HG03457 (cell line): ENCODE results near the gene RADIL.

ENCODE experiments used
- ATAC-seq: cut with Tn5 transposase; IDR thresholded peaks from one replicate; pipeline ENCODE4 v1.9.1; 2021; ENCODE audit warnings: moderate number of reproducible peaks; ENCODE audit not compliant: unreplicated experiment

Gene RADIL

DNA sequence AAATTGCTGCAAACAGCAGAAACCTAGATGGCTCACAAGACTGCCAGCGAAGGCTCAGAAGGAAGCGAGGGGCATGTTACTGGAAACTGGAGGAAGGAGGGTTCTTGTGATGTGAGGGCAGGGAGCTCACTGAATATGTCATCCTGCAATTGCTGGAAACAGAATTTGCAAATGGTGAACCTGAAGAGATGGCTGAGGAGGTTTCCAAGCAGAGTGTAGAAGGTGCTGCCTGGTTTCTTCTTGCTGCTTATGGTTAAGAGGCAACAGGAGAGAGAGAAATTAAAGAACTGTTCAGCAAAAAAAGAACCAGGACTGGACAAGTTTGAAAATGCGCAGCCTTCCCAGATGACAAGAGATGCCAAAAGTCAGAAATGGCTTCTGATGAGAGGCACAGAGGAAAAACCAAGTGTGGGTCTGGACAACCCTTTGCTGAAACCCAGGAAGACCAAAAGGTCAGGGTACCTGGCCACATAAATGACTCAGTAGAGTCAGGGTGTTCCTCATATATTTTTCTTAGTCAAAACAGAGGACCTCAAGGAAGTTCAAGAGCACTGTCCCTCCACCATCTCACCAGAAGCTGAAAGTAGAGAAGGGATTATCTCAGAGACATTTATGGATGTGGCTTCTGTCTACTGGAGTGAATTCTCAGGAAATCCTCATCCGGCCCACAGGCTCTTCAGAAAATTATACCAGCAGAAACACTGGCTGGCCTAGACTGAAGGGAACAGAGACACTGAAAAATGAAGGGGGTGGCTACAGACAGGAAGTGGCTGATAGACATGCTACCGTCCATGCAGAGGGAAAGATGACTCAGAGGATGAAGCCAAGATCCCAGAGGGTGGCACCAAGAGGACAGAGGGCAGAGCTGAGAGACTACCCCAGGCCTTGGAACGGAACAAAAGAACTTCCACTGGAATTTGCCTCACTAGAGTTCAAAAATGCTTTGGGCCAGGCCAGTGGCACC, 31.8 kb downstream of the RADIL start:
- no peak for ATAC-seq

DNA sequence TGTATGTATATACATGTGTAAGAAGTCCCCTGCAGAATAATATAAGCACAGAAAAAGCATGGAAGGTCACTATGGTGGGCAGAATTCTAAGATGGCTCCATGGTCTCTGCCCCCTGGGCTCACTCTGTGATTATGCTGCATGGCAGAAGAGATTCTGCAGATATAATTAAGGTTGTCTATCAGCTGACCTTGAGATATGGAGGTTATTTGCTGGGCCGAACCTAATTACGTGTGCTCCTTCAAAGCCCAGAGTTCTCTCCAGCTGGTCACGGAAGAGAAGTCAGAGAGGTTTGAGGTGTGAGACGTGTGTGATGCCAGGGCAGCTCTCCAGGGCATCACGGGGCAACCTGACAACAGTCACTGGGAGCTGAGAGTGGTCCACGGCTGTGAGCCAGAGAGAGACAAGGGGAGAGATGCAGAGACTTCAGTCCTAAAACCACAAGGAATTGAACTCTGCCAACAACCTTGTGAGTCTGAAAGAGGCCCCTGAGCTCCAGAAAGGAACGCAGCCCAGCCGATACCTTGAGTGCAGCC, 33.2 kb downstream of the RADIL start:
- ATAC-seq: no peak

DNA sequence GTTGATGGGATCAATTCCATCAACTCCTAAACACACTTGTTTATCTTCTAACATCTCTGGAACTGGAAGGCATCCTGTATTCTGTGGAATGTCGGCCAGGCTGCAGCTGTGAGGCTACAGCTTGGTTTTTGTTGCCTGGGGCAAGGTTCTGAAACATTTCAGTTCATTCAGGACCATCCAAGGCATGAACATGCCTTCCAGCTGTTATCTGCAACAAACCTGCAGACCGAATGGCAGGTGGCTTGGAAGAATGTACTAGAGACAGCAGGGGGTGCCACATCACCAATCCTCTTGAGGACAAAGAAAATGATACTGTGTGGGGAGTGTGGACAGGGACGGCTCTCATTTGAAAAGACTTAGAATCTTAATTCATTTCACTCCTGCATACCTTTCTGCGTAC, 34.1 kb downstream of the RADIL start:
- ATAC-seq: no peak

- no peak for ATAC-seq
These were observed 37.8 kb downstream of the RADIL start for GRCh38 chr7:4845740-4846142.

GRCh38 chr7:4842319-4843064, 41.0 kb downstream of the RADIL start:
- no peak for ATAC-seq

DNA sequence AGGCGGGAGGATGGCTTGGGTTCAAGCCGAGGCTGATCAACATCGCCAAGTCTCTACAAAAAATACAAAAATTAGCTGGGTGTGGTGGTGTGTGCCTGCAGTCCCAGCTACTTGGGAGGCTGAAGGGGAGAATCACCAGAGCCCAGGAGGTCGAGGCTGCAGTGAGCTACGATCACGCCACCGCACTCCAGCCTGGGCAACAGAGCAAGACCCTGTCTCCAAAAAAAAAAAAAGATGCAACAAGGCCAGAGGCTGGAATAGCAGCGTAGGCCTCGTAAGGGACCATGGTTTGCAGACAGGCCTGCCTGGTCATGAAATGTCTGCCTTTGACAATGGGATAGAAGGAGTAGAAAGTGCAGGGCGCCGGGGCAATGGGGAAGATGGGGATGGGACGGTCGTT, 41.7 kb downstream of the RADIL start:
- no peak for ATAC-seq

DNA sequence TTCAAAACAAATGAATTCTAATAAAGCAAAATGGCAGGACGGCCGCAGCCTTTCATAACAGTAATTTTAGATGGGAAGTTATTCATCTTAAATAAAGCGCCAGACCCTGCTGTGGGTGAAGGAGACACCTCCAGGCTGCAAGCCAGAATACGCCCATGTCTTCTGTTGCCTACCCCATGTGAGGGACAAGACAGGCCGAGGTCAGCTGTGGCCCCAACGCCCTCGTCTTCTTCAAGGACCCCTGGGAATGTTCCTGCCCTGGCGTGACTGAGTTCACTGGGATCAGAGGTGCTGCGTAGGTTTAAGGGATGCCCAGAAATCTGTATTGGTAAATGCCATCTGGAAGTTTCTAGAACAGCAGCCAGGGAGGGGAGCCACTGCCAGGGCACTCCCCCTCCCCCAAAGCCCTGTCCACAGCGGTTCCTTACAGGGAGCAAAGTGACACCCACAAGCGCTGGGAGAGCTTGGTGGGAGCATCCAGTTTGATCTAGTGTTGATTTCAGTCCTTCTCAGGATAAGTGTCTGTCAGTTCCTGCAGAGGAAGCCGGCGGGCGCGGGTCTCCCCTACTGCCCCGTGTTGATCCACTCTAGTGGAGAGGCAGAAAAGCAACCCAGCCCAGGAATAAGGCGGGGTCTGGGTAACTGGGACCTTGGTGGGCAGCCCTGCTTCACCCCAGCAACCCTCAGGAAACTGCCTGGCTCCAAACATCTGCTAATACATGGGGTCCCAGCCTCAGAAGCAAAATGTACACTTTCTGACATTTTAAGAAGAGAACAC, 42.3 kb downstream of the RADIL start:
- no peak for ATAC-seq

- ATAC-seq: no peak
These were observed 43.4 kb downstream of the RADIL start for GRCh38 chr7:4840079-4840501.

DNA sequence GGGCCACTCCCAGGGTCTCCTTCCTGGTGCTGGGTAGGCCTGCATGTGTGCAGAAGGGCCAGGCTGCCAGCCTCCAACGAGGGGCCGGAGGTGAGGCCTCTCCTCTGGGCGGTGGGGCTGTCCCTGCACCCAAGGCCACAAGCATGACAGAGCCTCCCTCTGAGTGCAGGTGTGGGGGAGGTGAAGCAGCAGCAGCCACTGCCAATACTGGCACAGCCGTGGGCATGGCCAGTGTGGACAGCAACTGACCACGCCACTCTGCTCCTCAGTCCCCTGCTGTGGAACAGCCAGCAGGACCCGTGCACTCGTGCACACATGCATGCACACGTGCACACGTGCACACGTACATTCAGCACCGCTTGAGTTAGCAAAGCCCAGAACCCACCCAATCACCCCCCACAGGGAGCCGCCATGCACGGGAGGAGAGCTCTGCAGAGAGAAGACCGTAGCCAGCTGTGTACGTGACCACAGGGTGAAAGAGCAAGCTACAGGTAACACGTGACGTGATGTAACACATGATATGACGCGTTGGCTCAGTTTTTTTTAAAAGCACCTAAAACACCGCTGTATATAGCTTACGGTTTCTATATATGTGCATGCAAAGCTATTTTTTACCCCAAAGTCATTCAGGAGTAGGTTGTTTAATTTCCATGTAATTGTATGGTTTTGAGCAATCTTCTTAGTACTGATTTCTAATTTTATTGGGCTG, 44.7 kb downstream of the RADIL start:
- ATAC-seq: no peak

DNA sequence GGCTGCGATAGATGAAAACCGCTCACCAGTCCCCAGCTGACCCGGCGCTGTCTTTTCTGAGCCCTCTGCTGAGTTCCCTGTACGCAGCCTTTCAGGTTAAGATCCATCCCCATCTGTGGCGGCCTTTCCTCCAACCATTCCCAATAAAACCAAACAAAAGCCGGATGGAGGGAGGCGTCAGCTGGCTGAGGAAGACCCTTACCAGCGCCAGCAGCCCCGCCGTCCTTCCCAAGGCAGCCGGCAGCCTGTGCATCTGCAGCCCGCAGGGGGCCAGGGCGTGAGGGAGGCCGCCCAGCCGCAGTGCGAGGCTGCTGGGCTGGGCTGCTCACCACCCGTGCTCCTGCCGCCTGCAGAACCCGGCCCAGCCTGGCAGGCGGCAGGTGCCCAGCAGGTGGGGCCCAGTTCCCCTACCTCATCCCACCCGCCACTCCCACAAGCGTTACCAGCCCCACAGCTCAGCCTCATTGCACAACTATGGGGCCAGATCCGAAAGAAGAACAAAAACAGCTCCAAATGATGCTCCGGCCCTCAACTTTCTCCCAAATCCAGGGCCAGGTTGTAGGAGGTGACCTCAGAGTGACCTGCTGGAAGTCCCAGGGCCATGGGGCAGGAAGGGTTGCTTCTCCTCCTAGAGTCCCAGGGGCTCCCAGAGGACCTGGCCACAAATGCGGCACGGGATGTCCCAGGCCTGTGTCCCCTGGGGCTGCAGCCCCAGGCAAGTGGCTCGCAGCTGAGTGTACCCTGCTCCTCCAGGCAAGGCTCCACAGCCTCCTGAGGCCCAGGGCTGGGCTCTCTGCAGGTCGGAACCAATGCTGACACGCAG, 45.5 kb downstream of the RADIL start:
- no peak for ATAC-seq

DNA sequence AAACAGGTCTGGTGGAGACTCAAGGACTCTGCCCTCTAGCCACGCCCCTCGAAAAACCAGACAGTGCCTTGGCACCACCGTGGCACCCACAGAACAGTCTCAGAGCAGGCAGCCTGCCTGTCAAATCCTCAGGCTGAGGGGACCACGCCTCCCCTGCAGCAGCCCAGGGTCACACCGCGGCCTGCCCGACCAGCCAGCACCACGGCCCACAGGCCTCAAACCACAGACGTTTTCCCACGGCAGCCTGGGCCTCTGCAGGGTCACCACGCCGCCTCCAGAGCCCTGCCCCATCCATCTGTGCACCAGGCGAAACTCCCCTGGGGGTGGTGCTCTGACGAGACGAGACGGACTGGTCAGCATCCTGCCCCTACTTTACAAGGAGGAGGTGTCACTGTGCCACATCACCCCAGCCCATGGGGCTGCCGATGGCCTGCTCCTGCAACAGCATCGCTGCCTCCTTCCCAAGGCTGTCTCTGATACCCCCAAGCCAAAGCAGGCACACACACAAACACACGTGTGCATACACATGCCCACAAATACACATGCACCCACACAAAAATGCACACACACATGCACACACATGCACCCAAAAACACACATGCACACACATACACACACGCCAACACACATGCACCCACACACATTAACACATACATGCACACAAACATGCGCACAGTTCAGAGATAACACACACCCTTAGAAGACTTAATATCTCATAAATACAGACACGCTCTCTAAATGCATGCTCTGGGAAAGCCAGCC, 46.3 kb downstream of the RADIL start:
- no peak for ATAC-seq

GRCh38 chr7:4836206-4836661, 47.3 kb downstream of the RADIL start:
- ATAC-seq: no peak

GRCh38 chr7:4835398-4836205, 47.9 kb downstream of the RADIL start:
- ATAC-seq: no peak

- ATAC-seq: no peak
These were observed 48.7 kb downstream of the RADIL start for GRCh38 chr7:4834601-4835397.

DNA sequence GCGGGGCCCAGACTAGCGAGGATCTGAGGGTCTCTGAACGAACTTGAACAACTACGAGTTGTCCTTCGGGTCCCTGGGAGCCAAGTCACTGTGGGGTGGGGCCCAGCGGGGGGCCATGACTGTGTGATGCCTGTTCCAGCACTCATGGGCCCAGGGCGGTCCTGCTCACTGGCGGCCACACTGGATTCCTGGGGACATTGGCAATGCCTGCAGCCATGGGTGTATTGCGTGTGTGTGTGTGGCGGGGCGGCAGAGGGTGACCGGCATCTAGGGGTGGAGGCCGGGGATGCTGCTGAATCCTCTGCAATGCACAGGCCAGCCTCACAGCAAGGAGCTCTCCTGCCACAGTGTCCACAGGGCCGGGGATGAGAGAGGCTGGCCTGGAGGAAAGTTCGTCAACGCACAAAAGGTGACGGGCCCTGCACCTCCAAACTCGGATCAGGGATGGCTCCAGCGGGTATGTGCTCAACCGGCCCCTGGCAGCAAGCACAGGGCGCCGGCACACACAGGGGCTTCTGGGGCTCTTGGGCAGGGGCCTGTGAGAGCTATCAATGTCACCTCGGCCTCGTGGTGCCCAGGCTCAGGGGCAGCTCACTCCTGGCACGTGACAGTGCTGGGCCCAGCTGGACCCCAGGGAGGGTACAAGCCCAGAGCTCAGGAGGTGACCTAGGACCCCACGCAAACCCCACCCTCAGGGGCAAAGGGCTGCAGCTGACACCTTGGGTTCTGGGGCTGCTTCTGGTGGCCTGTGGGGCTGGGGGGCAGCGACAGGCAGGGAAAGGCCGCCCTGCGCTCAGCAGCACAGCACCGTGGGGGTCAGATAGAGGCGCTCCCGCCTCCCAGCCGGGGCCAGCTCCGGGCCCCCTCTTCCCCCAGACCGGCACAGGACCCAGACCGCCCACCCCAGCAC, 49.6 kb downstream of the RADIL start:
- no peak for ATAC-seq

DNA sequence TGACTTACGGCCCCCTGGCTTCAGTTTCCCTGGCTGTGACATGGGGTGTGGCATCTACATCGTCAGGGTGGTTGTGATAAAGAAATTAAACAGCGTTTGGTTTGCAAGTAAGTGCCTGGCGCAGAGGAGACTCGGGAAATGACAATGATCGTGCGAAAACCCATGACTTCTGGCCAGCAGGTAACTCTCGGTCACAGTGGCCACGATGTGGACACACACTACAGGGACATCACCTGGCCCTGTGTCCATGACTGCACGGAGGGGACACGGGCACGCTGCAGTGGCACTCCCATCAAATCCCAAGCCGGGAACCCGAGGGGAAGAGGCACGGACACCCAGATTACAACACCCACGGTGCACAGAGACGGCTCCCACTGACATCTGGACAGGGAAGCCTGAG, 50.3 kb downstream of the RADIL start:
- ATAC-seq: no peak
